GM18873 (cell line): Measurements from ENCODE around the gene NPIPB4.
"Not testable (repeated sequence)": the region's sequence is repeated elsewhere in the genome, so short reads cannot be mapped to it uniquely, and the experiment has no call there.

Experiments used
- ATAC-seq: cut with Tn5 transposase; IDR thresholded peaks from one replicate; pipeline ENCODE4 v1.9.1; 2021; ENCODE audit warnings: mild to moderate bottlenecking, moderate library complexity, moderate number of reproducible peaks; ENCODE audit not compliant: unreplicated experiment, low FRiP score

NPIPB4 gene

DNA sequence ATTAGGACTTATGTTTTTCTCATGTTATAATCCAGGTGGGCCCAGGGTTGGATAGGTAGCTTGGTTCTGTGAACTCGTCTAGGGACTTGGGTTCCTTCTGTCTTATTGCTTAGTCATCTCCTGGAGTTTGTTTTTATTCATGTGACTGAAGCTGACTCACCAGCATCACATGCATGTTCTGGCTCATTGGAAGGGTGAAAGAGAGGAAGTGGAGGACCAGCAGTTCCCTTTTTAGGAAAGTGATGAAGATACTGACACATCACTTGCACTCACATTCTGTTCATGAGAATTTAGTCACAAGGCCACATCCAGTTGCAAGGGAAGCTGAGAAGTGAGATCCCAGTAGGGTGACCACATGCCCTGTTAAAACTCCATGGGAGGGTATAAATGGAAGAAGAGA is 67.0 kb downstream of the NPIPB4 start:
- not testable (repeated sequence) for ATAC-seq
